ENCODE measurements around the gene PIRT.

Gene PIRT

GRCh38 chr17:10787306-10788045, 50.4 kb downstream of the PIRT start:
- DNase-seq (ENCODE audit: extremely low read depth, insufficient read length) = no peak
- H3K36me3 ChIP-seq (ENCODE audit: control insufficient read depth, insufficient read depth, low read length) = no peaks in the 10 kb centered on the region
- TF ChIP-seq CTCF (IDR thresholded peaks at IDR 0.05; ENCODE audit: insufficient read depth, low read length, poor library complexity, severe bottlenecking) = no peak

GRCh38 chr17:10785295-10785694, 52.6 kb downstream of the PIRT start:
- no peak for TF ChIP-seq CTCF (IDR thresholded peaks at IDR 0.05; ENCODE audit: insufficient read depth, low read length, poor library complexity, severe bottlenecking)
- Histone ChIP-seq H3K4me3 (replicated peaks; ENCODE audit: low read depth, low read length) (no peak overlapping the region), H3K27me3 (replicated peaks; ENCODE audit: control insufficient read depth, insufficient read depth, low read length) (no peaks in the 10 kb centered on the region; the same call in 1 of the 2 replicates), H3K36me3 (ENCODE audit: control insufficient read depth, insufficient read depth, low read length) (no peaks in the 10 kb centered on the region)
- no peak for DNase-seq (ENCODE audit: extremely low read depth, insufficient read length)

More at GRCh38 chr17:10787306-10788045, 50.4 kb downstream of the PIRT start:
- H3K27me3 ChIP-seq (replicated peaks; ENCODE audit: control insufficient read depth, insufficient read depth, low read length) = no peaks in the 10 kb centered on the region; the same call in 1 of the 2 replicates
- H3K4me3 ChIP-seq (replicated peaks; ENCODE audit: low read depth, low read length) = no peak overlapping the region

- no peak for DNase-seq (ENCODE audit: extremely low read depth, insufficient read length)
Observed at GRCh38 chr17:10779609-10780008, 58.3 kb downstream of the PIRT start.

GRCh38 chr17:10777890-10778289, 60.0 kb downstream of the PIRT start:
- no peak for DNase-seq (ENCODE audit: extremely low read depth, insufficient read length)
- H3K36me3 ChIP-seq (ENCODE audit: control insufficient read depth, insufficient read depth, low read length) = no peaks in the 10 kb centered on the region
- TF ChIP-seq CTCF (IDR thresholded peaks at IDR 0.05; ENCODE audit: insufficient read depth, low read length, poor library complexity, severe bottlenecking) = no peak
- H3K27me3 ChIP-seq (replicated peaks; ENCODE audit: control insufficient read depth, insufficient read depth, low read length) = no peaks in the 10 kb centered on the region
- H3K4me3 ChIP-seq (replicated peaks; ENCODE audit: low read depth, low read length) = no peak overlapping the region

More at GRCh38 chr17:10779609-10780008, 58.3 kb downstream of the PIRT start:
- no peaks in the 10 kb centered on the region for H3K36me3 ChIP-seq (ENCODE audit: control insufficient read depth, insufficient read depth, low read length)
- no peak for TF ChIP-seq CTCF (IDR thresholded peaks at IDR 0.05; ENCODE audit: insufficient read depth, low read length, poor library complexity, severe bottlenecking)
- H3K4me3 ChIP-seq (replicated peaks; ENCODE audit: low read depth, low read length) = no peak overlapping the region
- no peaks in the 10 kb centered on the region for H3K27me3 ChIP-seq (replicated peaks; ENCODE audit: control insufficient read depth, insufficient read depth, low read length)

- no peaks in the 10 kb centered on the region for H3K36me3 ChIP-seq (ENCODE audit: control insufficient read depth, insufficient read depth, low read length)
- DNase-seq (ENCODE audit: extremely low read depth, insufficient read length) = no peak
- H3K4me3 ChIP-seq (replicated peaks; ENCODE audit: low read depth, low read length) = no peak overlapping the region
- no peak for TF ChIP-seq CTCF (IDR thresholded peaks at IDR 0.05; ENCODE audit: insufficient read depth, low read length, poor library complexity, severe bottlenecking)
- H3K27me3 ChIP-seq (replicated peaks; ENCODE audit: control insufficient read depth, insufficient read depth, low read length) = no peaks in the 10 kb centered on the region
Observed at GRCh38 chr17:10777131-10777807, 60.6 kb downstream of the PIRT start.

All from GM06990 (cell line).